HG03103 (cell line): ENCODE data around the gene MED26.

Experiments
- ATAC-seq: cut with Tn5 transposase; IDR thresholded peaks from one replicate; pipeline ENCODE4 v1.9.1; 2021; ENCODE audit warnings: low read depth; ENCODE audit not compliant: unreplicated experiment

The MED26 gene

DNA sequence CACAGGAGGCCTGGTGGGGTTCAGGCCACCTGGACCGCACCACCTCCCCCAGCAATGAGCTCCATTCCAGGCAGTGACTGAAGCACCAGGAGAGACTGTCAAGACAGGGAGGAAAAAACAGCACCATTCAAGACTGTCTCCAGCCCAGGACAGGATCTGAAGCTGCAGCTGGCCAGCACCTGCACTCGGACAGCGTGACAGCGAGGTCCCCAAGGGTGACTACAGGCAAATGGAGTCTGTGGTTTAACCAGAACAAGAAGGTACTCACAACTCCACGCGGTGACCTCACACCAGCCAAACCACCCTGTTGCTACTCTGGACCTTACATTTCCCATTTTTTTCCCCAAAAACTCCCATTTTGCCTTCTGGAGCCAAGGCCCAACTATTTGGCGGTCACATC, 9.8 kb downstream of the MED26 start:
- no peak for ATAC-seq

- ATAC-seq: no peak
Measured at GRCh38 chr19:16615808-16616207, 12.2 kb downstream of the MED26 start.

GRCh38 chr19:16614941-16615340, 13.1 kb downstream of the MED26 start:
- no peak for ATAC-seq

GRCh38 chr19:16613841-16614240, 14.2 kb downstream of the MED26 start:
- ATAC-seq: no peak

DNA sequence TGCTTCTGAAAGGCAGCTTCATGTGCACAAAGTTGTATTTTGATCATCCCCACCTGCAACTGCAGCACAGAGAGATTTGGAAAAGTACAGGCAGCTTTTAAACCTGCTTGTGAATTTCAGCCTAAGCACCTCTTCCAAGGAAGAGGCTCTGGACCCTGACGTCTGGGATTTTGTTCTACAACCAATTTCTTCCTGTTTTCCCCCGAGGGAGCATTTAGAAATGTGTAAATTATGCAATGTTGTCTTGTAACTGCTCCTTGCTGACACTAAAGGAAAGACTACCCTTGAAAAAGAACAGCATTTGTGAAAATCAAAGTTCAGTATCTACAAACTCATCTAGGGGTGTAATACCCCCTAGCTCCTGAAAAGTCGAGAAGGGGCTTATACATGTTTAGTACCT, 15.4 kb downstream of the MED26 start:
- no peak for ATAC-seq

DNA sequence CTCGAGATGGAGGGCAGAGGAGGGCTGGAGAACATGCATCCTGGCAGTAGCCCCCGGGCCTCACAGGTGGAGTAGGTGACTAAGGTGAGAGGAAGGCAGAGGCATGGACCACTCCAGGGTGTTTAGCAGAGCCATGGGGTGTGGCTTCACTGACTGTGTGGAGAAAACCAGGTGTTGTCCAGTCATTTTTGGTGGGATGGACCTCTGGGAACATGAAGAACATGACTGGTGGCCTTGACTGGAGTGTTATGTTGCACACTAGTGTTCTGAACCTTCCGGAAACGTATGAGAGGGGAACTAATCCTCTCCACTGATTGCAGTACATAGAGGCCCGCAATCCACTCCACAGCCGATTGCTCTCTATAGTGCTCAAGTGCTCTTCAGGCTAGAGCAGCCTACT, 16.9 kb downstream of the MED26 start:
- no peak for ATAC-seq

- ATAC-seq: no peak
Measured at GRCh38 chr19:16609511-16610200, 18.3 kb downstream of the MED26 start.

DNA sequence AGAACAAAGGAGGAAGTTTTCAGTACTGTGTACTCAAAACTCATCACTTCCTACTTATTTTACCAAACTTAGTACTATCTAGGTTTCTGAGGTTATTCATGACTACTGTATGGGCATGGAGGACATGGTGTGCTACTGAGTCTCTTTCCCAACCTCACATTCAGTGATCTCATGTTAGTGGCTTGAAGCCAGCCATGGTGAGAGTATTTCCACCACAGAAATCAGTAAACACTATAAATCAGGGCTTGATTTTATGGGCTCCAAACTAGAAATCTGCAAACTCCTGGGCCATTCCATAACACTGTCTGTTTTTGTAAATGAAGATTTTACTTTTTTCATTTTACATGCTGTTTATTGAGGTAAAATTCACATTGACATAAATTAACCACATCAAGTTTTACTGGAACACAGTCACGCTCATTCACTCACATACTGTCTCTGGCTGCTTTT, 19.7 kb downstream of the MED26 start:
- no peak for ATAC-seq

DNA sequence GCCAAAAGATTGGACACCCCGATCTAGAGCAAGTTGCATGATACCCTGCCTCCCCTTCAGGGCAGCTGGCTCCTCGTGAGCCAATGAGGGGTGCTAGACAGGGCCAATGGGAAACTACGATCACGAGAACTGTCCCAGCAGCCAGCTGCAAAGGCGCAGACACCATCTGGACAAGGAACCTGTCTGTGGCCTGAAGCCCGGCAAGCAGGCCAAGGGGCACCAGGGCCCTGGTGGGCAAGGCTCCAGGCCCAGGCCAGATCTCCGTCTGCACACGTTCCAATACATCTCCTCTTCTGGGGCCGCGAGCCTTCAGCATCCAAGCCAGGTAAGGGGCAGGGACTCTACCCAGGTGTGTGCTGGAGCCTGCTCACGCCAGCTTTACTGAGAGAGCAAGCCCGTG, 20.2 kb downstream of the MED26 start:
- no peak for ATAC-seq

- no peak for ATAC-seq
Measured at GRCh38 chr19:16605553-16605994, 22.4 kb downstream of the MED26 start.

- ATAC-seq: no peak
Measured at GRCh38 chr19:16605115-16605514, 22.9 kb downstream of the MED26 start.

DNA sequence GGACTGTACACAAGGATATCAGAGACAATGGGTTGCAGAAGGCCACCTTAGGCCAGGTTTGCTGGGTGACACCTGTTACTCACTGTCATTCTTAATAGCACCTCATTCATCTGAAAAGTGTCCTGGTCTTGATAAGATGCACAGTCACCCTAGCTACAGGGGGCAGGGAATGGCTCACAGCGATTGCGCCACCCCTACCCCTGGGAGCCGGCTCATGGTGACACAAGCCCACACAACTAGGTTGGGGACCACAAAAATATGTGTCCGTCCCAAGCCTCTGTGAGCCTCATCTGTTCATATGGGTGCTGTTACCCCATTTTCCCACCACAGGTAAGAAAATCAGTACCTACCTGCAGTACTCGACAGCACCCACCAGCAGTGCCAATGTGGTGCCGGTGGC, 23.4 kb downstream of the MED26 start:
- no peak for ATAC-seq

DNA sequence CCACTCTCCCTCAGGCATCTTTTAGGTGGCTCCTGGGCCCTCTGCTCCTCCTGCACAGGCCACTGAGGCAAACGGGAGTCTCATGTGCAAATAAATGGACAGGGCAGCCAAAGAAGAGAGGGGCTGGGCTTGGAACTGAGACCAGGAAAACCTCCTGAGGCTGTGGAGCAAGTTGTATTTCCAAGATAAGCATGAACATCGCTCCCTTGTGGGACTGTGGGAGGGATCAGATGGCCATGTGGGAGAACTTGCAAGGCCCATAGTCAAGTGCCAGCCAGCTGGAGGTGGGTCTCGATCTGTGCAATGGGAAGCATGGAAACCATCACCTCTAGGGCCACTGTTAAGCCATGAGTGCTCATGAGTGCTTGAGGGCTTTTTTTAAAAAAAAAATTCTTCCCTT, 24.9 kb downstream of the MED26 start:
- no peak for ATAC-seq

DNA sequence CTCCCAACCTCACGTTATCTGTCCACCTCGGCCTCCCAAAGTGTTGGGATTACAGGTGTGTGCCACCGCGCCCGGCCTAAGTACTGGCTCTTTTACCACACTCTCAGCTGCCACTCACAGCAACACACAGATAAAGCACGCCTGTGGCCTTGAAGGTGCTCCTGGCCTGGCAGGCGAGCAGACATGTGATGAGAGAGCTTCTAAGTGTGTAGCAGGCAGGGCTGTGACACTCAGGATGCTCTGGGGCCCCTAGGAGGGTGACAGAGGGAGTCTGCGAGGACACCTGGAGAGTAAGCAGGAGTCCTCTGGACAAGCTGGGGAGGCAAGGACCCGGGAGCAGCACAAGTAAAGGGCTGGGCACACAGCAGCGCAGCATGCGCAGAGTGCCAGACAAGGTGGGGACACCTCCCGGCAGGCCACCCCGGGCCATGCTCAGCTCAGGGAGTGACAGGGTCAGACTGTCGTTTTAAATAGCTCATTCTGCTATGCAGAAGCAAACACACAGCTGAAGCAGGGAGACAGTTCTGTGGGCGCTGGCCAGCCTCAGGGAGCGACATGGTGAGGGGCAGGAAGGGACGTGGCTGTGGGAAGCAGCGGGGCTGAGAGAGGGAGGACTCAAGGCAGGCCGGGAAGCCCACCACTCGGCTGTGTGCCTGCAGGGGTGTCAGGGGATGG, 26.5 kb downstream of the MED26 start:
- ATAC-seq: no peak

- ATAC-seq: no peak
Measured at GRCh38 chr19:16600824-16601223, 27.2 kb downstream of the MED26 start.

- ATAC-seq: no peak
Measured at GRCh38 chr19:16599655-16600346, 28.2 kb downstream of the MED26 start.

DNA sequence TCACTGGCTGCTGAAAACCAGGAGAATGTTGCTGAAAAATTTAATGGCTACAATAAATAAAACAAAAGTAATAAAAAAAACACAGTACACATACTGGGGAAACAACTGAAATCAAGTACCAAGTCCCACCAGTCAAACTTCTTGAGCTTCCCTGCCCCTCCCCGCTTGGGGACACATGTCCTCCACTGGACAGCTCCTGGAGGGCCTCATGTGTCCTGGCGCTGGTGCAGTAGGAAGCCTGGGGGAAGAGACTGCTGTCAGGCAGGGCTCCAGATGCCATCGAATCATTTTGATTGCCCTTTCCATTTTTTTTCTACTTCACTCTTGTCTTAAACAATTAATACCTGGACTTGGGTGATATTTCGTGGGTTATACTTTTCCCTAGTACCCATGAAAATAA, 29.2 kb downstream of the MED26 start:
- no peak for ATAC-seq

DNA sequence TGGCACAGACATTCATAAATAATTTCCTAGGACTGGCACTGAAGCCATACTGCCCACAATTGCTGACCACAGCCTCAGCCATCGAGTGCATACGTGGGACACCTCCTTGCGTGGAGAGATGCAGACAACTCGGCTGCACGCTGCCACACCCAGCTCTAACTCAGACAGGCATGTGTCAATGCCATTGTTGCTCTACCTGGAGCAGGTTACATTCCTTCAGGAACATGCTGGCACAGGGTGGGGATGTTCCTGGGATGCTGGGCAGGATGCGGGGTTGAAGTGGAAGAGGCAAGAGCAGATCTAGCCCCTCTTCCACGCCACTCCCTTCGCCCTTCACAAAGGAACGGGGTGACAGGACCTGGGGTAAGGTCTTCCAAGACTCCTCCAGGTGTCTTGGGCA, 31.6 kb downstream of the MED26 start:
- no peak for ATAC-seq

DNA sequence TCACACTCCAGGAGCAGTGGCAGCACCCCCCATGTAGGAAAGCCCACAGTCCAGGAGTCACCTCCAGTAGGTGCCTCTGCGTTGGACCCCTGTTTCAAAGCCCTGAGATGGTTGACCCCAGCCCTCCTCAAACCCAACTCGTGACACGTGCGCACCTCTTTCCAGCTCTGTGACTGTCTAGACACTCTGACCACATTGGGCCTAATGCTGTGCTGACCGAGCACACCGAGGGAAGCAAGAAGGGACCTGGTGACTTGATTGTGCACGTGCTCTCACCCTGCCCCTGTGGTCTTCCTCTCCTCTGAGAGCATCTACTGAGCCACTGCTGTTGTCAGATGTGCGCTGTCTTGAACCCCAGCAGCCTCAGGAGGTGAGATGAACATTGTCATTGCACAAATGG, 32.9 kb downstream of the MED26 start:
- no peak for ATAC-seq

GRCh38 chr19:16594681-16595091, 33.3 kb downstream of the MED26 start:
- ATAC-seq: no peak

GRCh38 chr19:16594131-16594586, 33.8 kb downstream of the MED26 start:
- no peak for ATAC-seq

- ATAC-seq: no peak
Measured at GRCh38 chr19:16593181-16593580, 34.8 kb downstream of the MED26 start.
